ENCODE results near the gene GSC. TPM values are rescaled to one million over a fixed set of nuclear protein-coding genes. Genes with fewer than 3 reads are reported as not detected.

The GSC gene
- polyA plus RNA-seq, 1 donor (not counting 4 experiments of a cell fraction or from before 2014, with no cell fraction given), result not detected

- DNase-seq (ENCODE audit: low read depth, low spot score) (no peak), FAIRE-seq (no peak)
- dilution Hi-C loops (cut with MboI; ENCODE audit: extremely low pct_ligation_motif_present, low sequenced_read_pairs), result no loop called here
- Histone ChIP-seq H3K4me1 (ENCODE audit: control insufficient read depth, extremely low read depth, insufficient read depth, low read length) (no peaks in the 10 kb centered on the region), H3K9me1 (ENCODE audit: control insufficient read depth, extremely low read depth, insufficient read depth, low read length) (no peaks in the 10 kb centered on the region), H3K9ac (ENCODE audit: control insufficient read depth, extremely low read depth, insufficient read depth, low read length) (no peak overlapping the region), H3K4me2 (ENCODE audit: control insufficient read depth, extremely low read depth, insufficient read depth, low read depth, low read length) (no peak overlapping the region), H3K9me3 (ENCODE audit: control insufficient read depth, low read depth, low read length) (no peaks in the 10 kb centered on the region), H4K20me1 (ENCODE audit: control insufficient read depth, extremely low read depth, insufficient read depth, low read length) (no peaks in the 10 kb centered on the region), H3K4me3 (ENCODE audit: control insufficient read depth in 2 of 3, extremely low read depth in 1 of 3, insufficient read depth in 2 of 3, low read depth in 1 of 3, low read length in 3 of 3) (no peak overlapping the region), H3K27me3 (ENCODE audit: control insufficient read depth, extremely low read depth, insufficient read depth, low read length) (peaks cover 4% of the 10 kb centered on the region), H3K27ac (ENCODE audit: control insufficient read depth, insufficient read depth, low read length) (no peak overlapping the region), H3K79me2 (ENCODE audit: control insufficient read depth, insufficient read depth, low read length) (no peaks in the 10 kb centered on the region), H2AFZ (ENCODE audit: control insufficient read depth, low read length) (no peak overlapping the region), H3K36me3 (ENCODE audit: control insufficient read depth in 2 of 2, extremely low read depth in 1 of 2, insufficient read depth in 2 of 2, low read length in 2 of 2) (no peaks in the 10 kb centered on the region)
- TF ChIP-seq EZH2 (IDR thresholded peaks at IDR 0.05; ENCODE audit: low read length) (no peak), CTCF (optimal IDR thresholded peaks at IDR 0.05 in 1 of 3, IDR thresholded peaks at IDR 0.05 in 1 of 3, conservative IDR thresholded peaks at IDR 0.05 in 1 of 3; ENCODE audit: extremely low read depth in 1 of 3, insufficient read depth in 2 of 3, low read length in 3 of 3) (no peak)
Measured at GRCh38 chr14:94761348-94761996, 8.4 kb downstream of the GSC start.

GRCh38 chr14:94756310-94756882 is 13.5 kb downstream of the GSC start:
- H3K4me2 ChIP-seq (ENCODE audit: control insufficient read depth, extremely low read depth, insufficient read depth, low read depth, low read length), result no peak overlapping the region
- TF ChIP-seq EZH2 (IDR thresholded peaks at IDR 0.05; ENCODE audit: low read length), result no peak
- no peak for TF ChIP-seq CTCF (optimal IDR thresholded peaks at IDR 0.05 in 1 of 3, IDR thresholded peaks at IDR 0.05 in 1 of 3, conservative IDR thresholded peaks at IDR 0.05 in 1 of 3; ENCODE audit: extremely low read depth in 1 of 3, insufficient read depth in 2 of 3, low read length in 3 of 3)
- no peak overlapping the region for H2AFZ ChIP-seq (ENCODE audit: control insufficient read depth, low read length)
- H3K27ac ChIP-seq (ENCODE audit: control insufficient read depth, insufficient read depth, low read length), result no peak overlapping the region
- DNase-seq (ENCODE audit: low read depth, low spot score) (no peak), FAIRE-seq (no peak)
- no peaks in the 10 kb centered on the region for H3K9me1 ChIP-seq (ENCODE audit: control insufficient read depth, extremely low read depth, insufficient read depth, low read length)
- H3K4me3 ChIP-seq (ENCODE audit: control insufficient read depth in 2 of 3, extremely low read depth in 1 of 3, insufficient read depth in 2 of 3, low read depth in 1 of 3, low read length in 3 of 3), result no peak overlapping the region
- no peaks in the 10 kb centered on the region for H3K36me3 ChIP-seq (ENCODE audit: control insufficient read depth in 2 of 2, extremely low read depth in 1 of 2, insufficient read depth in 2 of 2, low read length in 2 of 2)
- H3K9me3 ChIP-seq (ENCODE audit: control insufficient read depth, low read depth, low read length), result no peaks in the 10 kb centered on the region
- dilution Hi-C loops (cut with MboI; ENCODE audit: extremely low pct_ligation_motif_present, low sequenced_read_pairs), result no loop called here
- no peak overlapping the region for H3K9ac ChIP-seq (ENCODE audit: control insufficient read depth, extremely low read depth, insufficient read depth, low read length)
- H3K79me2 ChIP-seq (ENCODE audit: control insufficient read depth, insufficient read depth, low read length), result no peaks in the 10 kb centered on the region
- no peaks in the 10 kb centered on the region for H4K20me1 ChIP-seq (ENCODE audit: control insufficient read depth, extremely low read depth, insufficient read depth, low read length)
- H3K27me3 ChIP-seq (ENCODE audit: control insufficient read depth, extremely low read depth, insufficient read depth, low read length), result no peaks in the 10 kb centered on the region
- H3K4me1 ChIP-seq (ENCODE audit: control insufficient read depth, extremely low read depth, insufficient read depth, low read length), result no peaks in the 10 kb centered on the region

Data from keratinocyte (primary cell).